GM23338 (cell line): ENCODE results near the gene DAB1. TPM values are rescaled to one million over a fixed set of nuclear protein-coding genes. Genes with fewer than 3 reads are reported as not detected.

Source experiments
- ATAC-seq: fragments of 200-7000 bp; cut with Tn5 transposase; 3 replicates; pipeline ENCODE4 v1.9.1; 2020
- DNase-seq: peaks from one replicate; pipeline ENCODE4 v3.0.0-alpha.2; 2015; ENCODE audit warnings: low spot score
- H2AFZ ChIP-seq: fragments of 200-600 bp; sonication (generic); 2 replicates; pipeline ENCODE4 v1.8.0; 2016; ENCODE audit warnings: antibody characterized with exemption, mild to moderate bottlenecking, moderate library complexity
- H3F3A ChIP-seq: fragments of 200-600 bp; sonication (generic); replicated peaks from 2 replicates; pipeline ENCODE4 v1.8.0; 2017; ENCODE audit warnings: antibody characterized with exemption, mixed run types, low read depth
- H3K27ac ChIP-seq: fragments of 200-600 bp; sonication (generic); 2 replicates; pipeline ENCODE4 v1.6.1; 2016; ENCODE audit warnings: low read depth
- H3K27me3 ChIP-seq: fragments of 200-600 bp; sonication (generic); 2 replicates; pipeline ENCODE4 v1.8.0; 2016; ENCODE audit warnings: mild to moderate bottlenecking, mixed run types, moderate library complexity; ENCODE audit not compliant: insufficient read depth
- H3K36me3 ChIP-seq: fragments of 200-600 bp; sonication (generic); 2 replicates; pipeline ENCODE4 v1.8.0; 2016; ENCODE audit warnings: mild to moderate bottlenecking; ENCODE audit not compliant: insufficient read depth
- H3K4me1 ChIP-seq: fragments of 200-600 bp; sonication (generic); 2 replicates; pipeline ENCODE4 v1.8.0; 2016; ENCODE audit warnings: mild to moderate bottlenecking, moderate library complexity; ENCODE audit not compliant: insufficient read depth
- H3K4me2 ChIP-seq: fragments of 200-600 bp; sonication (generic); 2 replicates; pipeline ENCODE4 v1.7.1; 2017; ENCODE audit warnings: mixed run types
- H3K4me3 ChIP-seq: fragments of 200-600 bp; sonication (generic); 2 replicates; pipeline ENCODE4 v1.6.1; 2016; ENCODE audit warnings: mixed run types
- H3K79me2 ChIP-seq: fragments of 200-600 bp; sonication (generic); replicated peaks from 2 replicates; pipeline ENCODE4 v1.8.0; 2017; ENCODE audit warnings: mild to moderate bottlenecking; ENCODE audit not compliant: insufficient read depth
- H3K9me2 ChIP-seq: fragments of 200-600 bp; sonication (generic); 2 replicates; pipeline ENCODE4 v1.8.0; 2017; ENCODE audit not compliant: insufficient read depth
- H4K20me1 ChIP-seq: fragments of 200-600 bp; sonication (generic); replicated peaks from 2 replicates; pipeline ENCODE4 v1.8.0; 2017; ENCODE audit warnings: mild to moderate bottlenecking; ENCODE audit not compliant: insufficient read depth
- H3K27ac Mint-ChIP-seq: 2 replicates; pipeline ENCODE4 v1.8.0; 2020; ENCODE audit warnings: inconsistent platforms, mild to moderate bottlenecking, moderate library complexity, mixed read lengths
- H3K27me3 Mint-ChIP-seq: 3 replicates; pipeline ENCODE4 v1.8.0; 2022; ENCODE audit warnings: low read depth, mild to moderate bottlenecking, moderate library complexity, mixed read lengths, inconsistent platforms; ENCODE audit not compliant: insufficient read depth, poor library complexity
- H3K36me3 Mint-ChIP-seq: 3 replicates; pipeline ENCODE4 v1.8.0; 2021; ENCODE audit warnings: low read depth, mild to moderate bottlenecking, inconsistent platforms, moderate library complexity, mixed read lengths
- H3K4me1 Mint-ChIP-seq: 3 replicates; pipeline ENCODE4 v1.8.0; 2020; ENCODE audit warnings: mild to moderate bottlenecking, inconsistent platforms, mixed read lengths
- H3K4me3 Mint-ChIP-seq: 3 replicates; pipeline ENCODE4 v1.8.0; 2021; ENCODE audit warnings: moderate library complexity, mild to moderate bottlenecking, inconsistent platforms, mixed read lengths
- H3K9me3 Mint-ChIP-seq: 3 replicates; pipeline ENCODE4 v1.8.0; 2020; ENCODE audit warnings: moderate library complexity, mild to moderate bottlenecking, inconsistent platforms, mixed read lengths
- CREB1 ChIP-seq: fragments of 250-450 bp; sonication (Bioruptor Pico); IDR thresholded peaks from 2 replicates; pipeline ENCODE4 v1.5.0; 2020; ENCODE audit warnings: low read depth, mild to moderate bottlenecking, moderate library complexity
- EZH2 ChIP-seq: fragments of 200-600 bp; sonication (generic); IDR thresholded peaks from one replicate; pipeline ENCODE4 v1.8.0; 2017; ENCODE audit warnings: antibody characterized with exemption, mild to moderate bottlenecking, low read depth; ENCODE audit not compliant: unreplicated experiment
- EZH2phosphoT487 ChIP-seq: fragments of 200-600 bp; sonication (generic); IDR thresholded peaks from one replicate; pipeline ENCODE4 v1.8.1; 2018; ENCODE audit warnings: antibody characterized with exemption; ENCODE audit not compliant: unreplicated experiment
- JUNB ChIP-seq: IDR thresholded peaks from one replicate; pipeline ENCODE4 v1.6.1; 2016; ENCODE audit warnings: antibody characterized with exemption; ENCODE audit not compliant: unreplicated experiment
- NANOG ChIP-seq: IDR thresholded peaks from 2 replicates; pipeline ENCODE4 v1.6.1; 2016; ENCODE audit warnings: antibody characterized with exemption, borderline replicate concordance
- POLR2AphosphoS5 ChIP-seq: IDR thresholded peaks from 2 replicates; pipeline ENCODE4 v1.6.1; 2016; ENCODE audit warnings: antibody characterized with exemption, low read depth
- STAT1 ChIP-seq: IDR thresholded peaks from one replicate; pipeline ENCODE4 v1.6.1; 2016; ENCODE audit warnings: antibody characterized with exemption; ENCODE audit not compliant: unreplicated experiment
- ZNF114 ChIP-seq: fragments of 250-450 bp; sonication (Bioruptor Pico); IDR thresholded peaks from 2 replicates; pipeline ENCODE4 v1.5.0; 2020; ENCODE audit warnings: mild to moderate bottlenecking, moderate library complexity
- polyA plus RNA-seq: library from polyadenylated mRNA; unstranded; fragments of >200 nt; fragmentation: Nextera tagmentation; extraction: Ambion mirVana; gene quantifications from 2 replicates; pipeline ENCODE4 v1.2.1, GENCODE V29; 2016
- total RNA-seq: library from RNA; depleted of rRNA; stranded (reverse); fragments of >200 nt; shearing (Covaris generic); gene quantifications from 2 replicates; pipeline ENCODE4 v1.2.3, GENCODE V29; 2014
- TF ChIP-seq, protein P1 (sequence below): IDR thresholded peaks from 2 replicates; pipeline ENCODE4 v1.6.1; 2016; ENCODE audit warnings: antibody characterized with exemption
- TF ChIP-seq, protein P2 (sequence below): fragments of 250-450 bp; sonication (Bioruptor Pico); IDR thresholded peaks from 2 replicates; pipeline ENCODE4 v1.5.0; 2020; ENCODE audit warnings: mild to moderate bottlenecking, moderate library complexity
- TF ChIP-seq, protein P3 (sequence below): IDR thresholded peaks from one replicate; pipeline ENCODE4 v1.6.1; 2018; ENCODE audit warnings: antibody characterized with exemption; ENCODE audit not compliant: unreplicated experiment
- TF ChIP-seq, protein P4 (sequence below), 2 experiments: fragments of 200-600 bp in 1 of 2; sonication (generic) in 1 of 2; conservative IDR thresholded peaks; 2 replicates each; pipeline versions ENCODE4 v1.5.1 to v1.6.1; 2016 to 2017; ENCODE audit warnings: antibody characterized with exemption in 2 of 2, low read depth in 2 of 2, mild to moderate bottlenecking in 2 of 2, moderate library complexity in 1 of 2

DAB1 gene
- total and polyA plus RNA-seq, 2 experiments from 2014 or later, result 12.8 to 14.5 TPM

DNA sequence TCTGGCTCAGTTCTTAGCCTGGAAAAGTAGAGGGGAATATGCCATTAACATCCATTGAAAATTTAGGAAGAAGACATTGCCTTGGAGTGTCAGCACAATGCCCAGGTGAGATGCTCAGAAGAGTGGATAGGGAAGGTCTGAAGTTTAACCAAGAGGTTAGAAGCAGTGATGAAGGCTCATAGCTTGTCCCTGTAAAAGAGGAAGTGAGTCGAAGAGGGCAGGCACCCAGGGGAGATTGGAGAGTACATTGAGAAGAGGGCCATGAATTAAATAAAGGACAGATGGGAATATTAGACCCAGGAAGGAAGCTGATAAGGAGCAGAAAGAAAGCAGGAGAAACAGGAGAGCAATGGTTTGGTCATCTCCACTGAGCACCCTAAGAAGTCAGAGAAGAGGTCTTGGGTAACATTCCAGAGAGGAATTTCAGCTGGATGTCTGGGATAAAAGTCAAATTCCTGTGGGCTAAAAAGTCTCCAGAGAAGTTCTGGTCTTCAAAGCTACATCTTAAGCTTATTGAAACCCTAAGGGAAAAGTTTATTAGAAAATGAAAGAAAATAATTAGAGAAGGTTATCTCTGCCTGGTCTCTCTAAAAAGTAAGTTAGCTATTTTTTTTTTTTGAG is 475.3 kb downstream of the DAB1 start:
- Histone ChIP-seq H3K36me3 (no peaks in the 10 kb centered on the region), H3K4me1 (no peaks in the 10 kb centered on the region), H3K4me2 (no peak overlapping the region), H3K27ac (no peak overlapping the region), H2AFZ (no peak overlapping the region), H4K20me1 (no peaks in the 10 kb centered on the region), H3K79me2 (no peaks in the 10 kb centered on the region), H3F3A (no peaks in the 10 kb centered on the region), H3K27me3 (no peaks in the 10 kb centered on the region), H3K9me2 (no peaks in the 10 kb centered on the region; the same call in 1 of the 2 replicates), H3K4me3 (no peak overlapping the region)
- no peak for ATAC-seq
- Mint-ChIP-seq H3K9me3 (no peaks in the 10 kb centered on the region), H3K27me3 (no peaks in the 10 kb centered on the region), H3K4me3 (no peak overlapping the region), H3K4me1 (no peaks in the 10 kb centered on the region), H3K36me3 (no peaks in the 10 kb centered on the region), H3K27ac (no peak overlapping the region)
- no peak for DNase-seq
- TF ChIP-seq CREB1 (CRISPR knock-in tag) (no peak), STAT1 (no peak), ZNF114 (CRISPR knock-in tag) (no peak), NANOG (no peak), POLR2AphosphoS5 (no peak), EZH2 (no peak), EZH2phosphoT487 (no peak), JUNB (no peak)
- TF ChIP-seq, protein P1, sequence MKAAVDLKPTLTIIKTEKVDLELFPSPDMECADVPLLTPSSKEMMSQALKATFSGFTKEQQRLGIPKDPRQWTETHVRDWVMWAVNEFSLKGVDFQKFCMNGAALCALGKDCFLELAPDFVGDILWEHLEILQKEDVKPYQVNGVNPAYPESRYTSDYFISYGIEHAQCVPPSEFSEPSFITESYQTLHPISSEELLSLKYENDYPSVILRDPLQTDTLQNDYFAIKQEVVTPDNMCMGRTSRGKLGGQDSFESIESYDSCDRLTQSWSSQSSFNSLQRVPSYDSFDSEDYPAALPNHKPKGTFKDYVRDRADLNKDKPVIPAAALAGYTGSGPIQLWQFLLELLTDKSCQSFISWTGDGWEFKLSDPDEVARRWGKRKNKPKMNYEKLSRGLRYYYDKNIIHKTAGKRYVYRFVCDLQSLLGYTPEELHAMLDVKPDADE, result no peak
- TF ChIP-seq, protein P2, sequence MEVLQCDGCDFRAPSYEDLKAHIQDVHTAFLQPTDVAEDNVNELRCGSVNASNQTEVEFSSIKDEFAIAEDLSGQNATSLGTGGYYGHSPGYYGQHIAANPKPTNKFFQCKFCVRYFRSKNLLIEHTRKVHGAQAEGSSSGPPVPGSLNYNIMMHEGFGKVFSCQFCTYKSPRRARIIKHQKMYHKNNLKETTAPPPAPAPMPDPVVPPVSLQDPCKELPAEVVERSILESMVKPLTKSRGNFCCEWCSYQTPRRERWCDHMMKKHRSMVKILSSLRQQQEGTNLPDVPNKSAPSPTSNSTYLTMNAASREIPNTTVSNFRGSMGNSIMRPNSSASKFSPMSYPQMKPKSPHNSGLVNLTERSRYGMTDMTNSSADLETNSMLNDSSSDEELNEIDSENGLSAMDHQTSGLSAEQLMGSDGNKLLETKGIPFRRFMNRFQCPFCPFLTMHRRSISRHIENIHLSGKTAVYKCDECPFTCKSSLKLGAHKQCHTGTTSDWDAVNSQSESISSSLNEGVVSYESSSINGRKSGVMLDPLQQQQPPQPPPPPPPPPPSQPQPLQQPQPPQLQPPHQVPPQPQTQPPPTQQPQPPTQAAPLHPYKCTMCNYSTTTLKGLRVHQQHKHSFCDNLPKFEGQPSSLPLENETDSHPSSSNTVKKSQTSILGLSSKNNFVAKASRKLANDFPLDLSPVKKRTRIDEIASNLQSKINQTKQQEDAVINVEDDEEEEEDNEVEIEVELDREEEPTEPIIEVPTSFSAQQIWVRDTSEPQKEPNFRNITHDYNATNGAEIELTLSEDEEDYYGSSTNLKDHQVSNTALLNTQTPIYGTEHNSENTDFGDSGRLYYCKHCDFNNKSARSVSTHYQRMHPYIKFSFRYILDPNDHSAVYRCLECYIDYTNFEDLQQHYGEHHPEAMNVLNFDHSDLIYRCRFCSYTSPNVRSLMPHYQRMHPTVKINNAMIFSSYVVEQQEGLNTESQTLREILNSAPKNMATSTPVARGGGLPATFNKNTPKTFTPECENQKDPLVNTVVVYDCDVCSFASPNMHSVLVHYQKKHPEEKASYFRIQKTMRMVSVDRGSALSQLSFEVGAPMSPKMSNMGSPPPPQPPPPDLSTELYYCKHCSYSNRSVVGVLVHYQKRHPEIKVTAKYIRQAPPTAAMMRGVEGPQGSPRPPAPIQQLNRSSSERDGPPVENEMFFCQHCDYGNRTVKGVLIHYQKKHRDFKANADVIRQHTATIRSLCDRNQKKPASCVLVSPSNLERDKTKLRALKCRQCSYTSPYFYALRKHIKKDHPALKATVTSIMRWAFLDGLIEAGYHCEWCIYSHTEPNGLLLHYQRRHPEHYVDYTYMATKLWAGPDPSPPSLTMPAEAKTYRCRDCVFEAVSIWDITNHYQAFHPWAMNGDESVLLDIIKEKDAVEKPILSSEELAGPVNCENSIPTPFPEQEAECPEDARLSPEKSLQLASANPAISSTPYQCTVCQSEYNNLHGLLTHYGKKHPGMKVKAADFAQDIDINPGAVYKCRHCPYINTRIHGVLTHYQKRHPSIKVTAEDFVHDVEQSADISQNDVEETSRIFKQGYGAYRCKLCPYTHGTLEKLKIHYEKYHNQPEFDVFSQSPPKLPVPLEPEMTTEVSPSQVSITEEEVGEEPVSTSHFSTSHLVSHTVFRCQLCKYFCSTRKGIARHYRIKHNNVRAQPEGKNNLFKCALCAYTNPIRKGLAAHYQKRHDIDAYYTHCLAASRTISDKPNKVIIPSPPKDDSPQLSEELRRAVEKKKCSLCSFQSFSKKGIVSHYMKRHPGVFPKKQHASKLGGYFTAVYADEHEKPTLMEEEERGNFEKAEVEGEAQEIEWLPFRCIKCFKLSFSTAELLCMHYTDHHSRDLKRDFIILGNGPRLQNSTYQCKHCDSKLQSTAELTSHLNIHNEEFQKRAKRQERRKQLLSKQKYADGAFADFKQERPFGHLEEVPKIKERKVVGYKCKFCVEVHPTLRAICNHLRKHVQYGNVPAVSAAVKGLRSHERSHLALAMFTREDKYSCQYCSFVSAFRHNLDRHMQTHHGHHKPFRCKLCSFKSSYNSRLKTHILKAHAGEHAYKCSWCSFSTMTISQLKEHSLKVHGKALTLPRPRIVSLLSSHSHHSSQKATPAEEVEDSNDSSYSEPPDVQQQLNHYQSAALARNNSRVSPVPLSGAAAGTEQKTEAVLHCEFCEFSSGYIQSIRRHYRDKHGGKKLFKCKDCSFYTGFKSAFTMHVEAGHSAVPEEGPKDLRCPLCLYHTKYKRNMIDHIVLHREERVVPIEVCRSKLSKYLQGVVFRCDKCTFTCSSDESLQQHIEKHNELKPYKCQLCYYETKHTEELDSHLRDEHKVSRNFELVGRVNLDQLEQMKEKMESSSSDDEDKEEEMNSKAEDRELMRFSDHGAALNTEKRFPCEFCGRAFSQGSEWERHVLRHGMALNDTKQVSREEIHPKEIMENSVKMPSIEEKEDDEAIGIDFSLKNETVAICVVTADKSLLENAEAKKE (CRISPR knock-in tag), result no peak
- TF ChIP-seq, protein P3, sequence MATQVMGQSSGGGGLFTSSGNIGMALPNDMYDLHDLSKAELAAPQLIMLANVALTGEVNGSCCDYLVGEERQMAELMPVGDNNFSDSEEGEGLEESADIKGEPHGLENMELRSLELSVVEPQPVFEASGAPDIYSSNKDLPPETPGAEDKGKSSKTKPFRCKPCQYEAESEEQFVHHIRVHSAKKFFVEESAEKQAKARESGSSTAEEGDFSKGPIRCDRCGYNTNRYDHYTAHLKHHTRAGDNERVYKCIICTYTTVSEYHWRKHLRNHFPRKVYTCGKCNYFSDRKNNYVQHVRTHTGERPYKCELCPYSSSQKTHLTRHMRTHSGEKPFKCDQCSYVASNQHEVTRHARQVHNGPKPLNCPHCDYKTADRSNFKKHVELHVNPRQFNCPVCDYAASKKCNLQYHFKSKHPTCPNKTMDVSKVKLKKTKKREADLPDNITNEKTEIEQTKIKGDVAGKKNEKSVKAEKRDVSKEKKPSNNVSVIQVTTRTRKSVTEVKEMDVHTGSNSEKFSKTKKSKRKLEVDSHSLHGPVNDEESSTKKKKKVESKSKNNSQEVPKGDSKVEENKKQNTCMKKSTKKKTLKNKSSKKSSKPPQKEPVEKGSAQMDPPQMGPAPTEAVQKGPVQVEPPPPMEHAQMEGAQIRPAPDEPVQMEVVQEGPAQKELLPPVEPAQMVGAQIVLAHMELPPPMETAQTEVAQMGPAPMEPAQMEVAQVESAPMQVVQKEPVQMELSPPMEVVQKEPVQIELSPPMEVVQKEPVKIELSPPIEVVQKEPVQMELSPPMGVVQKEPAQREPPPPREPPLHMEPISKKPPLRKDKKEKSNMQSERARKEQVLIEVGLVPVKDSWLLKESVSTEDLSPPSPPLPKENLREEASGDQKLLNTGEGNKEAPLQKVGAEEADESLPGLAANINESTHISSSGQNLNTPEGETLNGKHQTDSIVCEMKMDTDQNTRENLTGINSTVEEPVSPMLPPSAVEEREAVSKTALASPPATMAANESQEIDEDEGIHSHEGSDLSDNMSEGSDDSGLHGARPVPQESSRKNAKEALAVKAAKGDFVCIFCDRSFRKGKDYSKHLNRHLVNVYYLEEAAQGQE, result no peak
- TF ChIP-seq, protein P4, sequence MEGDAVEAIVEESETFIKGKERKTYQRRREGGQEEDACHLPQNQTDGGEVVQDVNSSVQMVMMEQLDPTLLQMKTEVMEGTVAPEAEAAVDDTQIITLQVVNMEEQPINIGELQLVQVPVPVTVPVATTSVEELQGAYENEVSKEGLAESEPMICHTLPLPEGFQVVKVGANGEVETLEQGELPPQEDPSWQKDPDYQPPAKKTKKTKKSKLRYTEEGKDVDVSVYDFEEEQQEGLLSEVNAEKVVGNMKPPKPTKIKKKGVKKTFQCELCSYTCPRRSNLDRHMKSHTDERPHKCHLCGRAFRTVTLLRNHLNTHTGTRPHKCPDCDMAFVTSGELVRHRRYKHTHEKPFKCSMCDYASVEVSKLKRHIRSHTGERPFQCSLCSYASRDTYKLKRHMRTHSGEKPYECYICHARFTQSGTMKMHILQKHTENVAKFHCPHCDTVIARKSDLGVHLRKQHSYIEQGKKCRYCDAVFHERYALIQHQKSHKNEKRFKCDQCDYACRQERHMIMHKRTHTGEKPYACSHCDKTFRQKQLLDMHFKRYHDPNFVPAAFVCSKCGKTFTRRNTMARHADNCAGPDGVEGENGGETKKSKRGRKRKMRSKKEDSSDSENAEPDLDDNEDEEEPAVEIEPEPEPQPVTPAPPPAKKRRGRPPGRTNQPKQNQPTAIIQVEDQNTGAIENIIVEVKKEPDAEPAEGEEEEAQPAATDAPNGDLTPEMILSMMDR (conservative IDR thresholded peaks at IDR 0.05; ENCODE audit: low read depth in 2 of 2), result no peak
